Measurements from ENCODE around the gene MYL4. TPM values are rescaled to one million over a fixed set of nuclear protein-coding genes. Genes with fewer than 3 reads are reported as not detected.
A peak's percentile ranks its signal among the peaks of the same experiment; 100 is the strongest.

The MYL4 gene
- total and polyA plus RNA-seq, 10 of the 15 experiments (the other 5 are each of a cell fraction or from before 2014, with no cell fraction given) = 0.23 to 1.6 (median 0.58) TPM; not detected in 3

- no peaks in the 10 kb centered on the region for H3K27me3 ChIP-seq (replicated peaks in 1 of 2; ENCODE audit: control insufficient read depth in 2 of 2, insufficient read depth in 2 of 2, low read length in 1 of 2)
- H3K79me2 ChIP-seq (ENCODE audit: control insufficient read depth, insufficient read depth, low read length) = peaks cover 64% of the 10 kb centered on the region
- 50% methylated on average over 2 of the region's 2 CpGs for WGBS (ENCODE audit: insufficient coverage, insufficient replicate concordance, low lambda C conversion rate, missing lambda C conversion rate)
- POLR2A ChIA-PET = interaction anchor here (0.6 to 1.5 kb wide), 2 partner anchors 12 to 44 kb away, joined by 3 to 6 read pairs; no protein-coding TSS in a partner anchor
- SMC1A ChIA-PET (ENCODE audit: uncharacterized antibody, unreplicated experiment) = interaction anchor here (1.0 kb wide), 2 partner anchors 9 kb away, joined by 4 read pairs; no protein-coding TSS in a partner anchor
- FAIRE-seq (no peak), DNase-seq (ENCODE audit: low read depth, low spot score) (no peak), ATAC-seq (no peak; the same call in 2 of the 3 replicates)
- BruUV-seq (replicated peaks) = TSS peak; percentile 3
- no peaks in the 10 kb centered on the region for H3K4me1 ChIP-seq (ENCODE audit: control insufficient read depth, insufficient read depth, low read length)
- no peak overlapping the region for H3K9ac ChIP-seq (ENCODE audit: control insufficient read depth, insufficient read depth, low read length)
- no peak overlapping the region for H3K4me3 ChIP-seq
- in situ Hi-C loops (cut with MboI) (no loop called here), intact Hi-C loops (cut with micrococcal nuclease; ENCODE audit: unreplicated experiment) (no loop called here)
- no peak overlapping the region for H3K4me2 ChIP-seq (ENCODE audit: control insufficient read depth, insufficient read depth)
- no peak overlapping the region for H2AFZ ChIP-seq (ENCODE audit: control insufficient read depth, low read depth, low read length)
- no peaks in the 10 kb centered on the region for H4K20me1 ChIP-seq (ENCODE audit: control insufficient read depth, insufficient read depth)
- CTCF ChIA-PET = interaction anchor here (0.6 to 1.3 kb wide), 4 partner anchors 10 to 1712 kb away, joined by 3 to 5 read pairs (median 4); no protein-coding TSS in a partner anchor
- RAD21 ChIA-PET (ENCODE audit: unreplicated experiment) = interaction anchor here (2.0 kb wide), 1 partner anchor 10 kb away, joined by 5 read pairs; no protein-coding TSS in a partner anchor
- H3K9me3 ChIP-seq (replicated peaks; ENCODE audit: control insufficient read depth, insufficient read depth, low read length) = no peaks in the 10 kb centered on the region
- H3K36me3 ChIP-seq (ENCODE audit: control insufficient read depth in 2 of 2, insufficient read depth in 2 of 2, low read length in 1 of 2) = peaks cover 5 to 22% of the 10 kb centered on the region in 2 experiments; a peak in 3 of 4 replicates
- no peak overlapping the region for H3K27ac ChIP-seq (ENCODE audit: control insufficient read depth, insufficient read depth)
- TF ChIP-seq MTA2 (IDR thresholded peaks at IDR 0.05; ENCODE audit: low read depth) = no peak
- TF ChIP-seq TAF1 (IDR thresholded peaks at IDR 0.05; ENCODE audit: borderline replicate concordance, low read depth, low read length) = no peak
- no peak for TF ChIP-seq CHD1 (IDR thresholded peaks at IDR 0.05; ENCODE audit: low read depth, low read length)
- TF ChIP-seq, protein P1, sequence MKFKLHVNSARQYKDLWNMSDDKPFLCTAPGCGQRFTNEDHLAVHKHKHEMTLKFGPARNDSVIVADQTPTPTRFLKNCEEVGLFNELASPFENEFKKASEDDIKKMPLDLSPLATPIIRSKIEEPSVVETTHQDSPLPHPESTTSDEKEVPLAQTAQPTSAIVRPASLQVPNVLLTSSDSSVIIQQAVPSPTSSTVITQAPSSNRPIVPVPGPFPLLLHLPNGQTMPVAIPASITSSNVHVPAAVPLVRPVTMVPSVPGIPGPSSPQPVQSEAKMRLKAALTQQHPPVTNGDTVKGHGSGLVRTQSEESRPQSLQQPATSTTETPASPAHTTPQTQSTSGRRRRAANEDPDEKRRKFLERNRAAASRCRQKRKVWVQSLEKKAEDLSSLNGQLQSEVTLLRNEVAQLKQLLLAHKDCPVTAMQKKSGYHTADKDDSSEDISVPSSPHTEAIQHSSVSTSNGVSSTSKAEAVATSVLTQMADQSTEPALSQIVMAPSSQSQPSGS (IDR thresholded peaks at IDR 0.05; ENCODE audit: low read length) = no peak
- TF ChIP-seq, protein P2, sequence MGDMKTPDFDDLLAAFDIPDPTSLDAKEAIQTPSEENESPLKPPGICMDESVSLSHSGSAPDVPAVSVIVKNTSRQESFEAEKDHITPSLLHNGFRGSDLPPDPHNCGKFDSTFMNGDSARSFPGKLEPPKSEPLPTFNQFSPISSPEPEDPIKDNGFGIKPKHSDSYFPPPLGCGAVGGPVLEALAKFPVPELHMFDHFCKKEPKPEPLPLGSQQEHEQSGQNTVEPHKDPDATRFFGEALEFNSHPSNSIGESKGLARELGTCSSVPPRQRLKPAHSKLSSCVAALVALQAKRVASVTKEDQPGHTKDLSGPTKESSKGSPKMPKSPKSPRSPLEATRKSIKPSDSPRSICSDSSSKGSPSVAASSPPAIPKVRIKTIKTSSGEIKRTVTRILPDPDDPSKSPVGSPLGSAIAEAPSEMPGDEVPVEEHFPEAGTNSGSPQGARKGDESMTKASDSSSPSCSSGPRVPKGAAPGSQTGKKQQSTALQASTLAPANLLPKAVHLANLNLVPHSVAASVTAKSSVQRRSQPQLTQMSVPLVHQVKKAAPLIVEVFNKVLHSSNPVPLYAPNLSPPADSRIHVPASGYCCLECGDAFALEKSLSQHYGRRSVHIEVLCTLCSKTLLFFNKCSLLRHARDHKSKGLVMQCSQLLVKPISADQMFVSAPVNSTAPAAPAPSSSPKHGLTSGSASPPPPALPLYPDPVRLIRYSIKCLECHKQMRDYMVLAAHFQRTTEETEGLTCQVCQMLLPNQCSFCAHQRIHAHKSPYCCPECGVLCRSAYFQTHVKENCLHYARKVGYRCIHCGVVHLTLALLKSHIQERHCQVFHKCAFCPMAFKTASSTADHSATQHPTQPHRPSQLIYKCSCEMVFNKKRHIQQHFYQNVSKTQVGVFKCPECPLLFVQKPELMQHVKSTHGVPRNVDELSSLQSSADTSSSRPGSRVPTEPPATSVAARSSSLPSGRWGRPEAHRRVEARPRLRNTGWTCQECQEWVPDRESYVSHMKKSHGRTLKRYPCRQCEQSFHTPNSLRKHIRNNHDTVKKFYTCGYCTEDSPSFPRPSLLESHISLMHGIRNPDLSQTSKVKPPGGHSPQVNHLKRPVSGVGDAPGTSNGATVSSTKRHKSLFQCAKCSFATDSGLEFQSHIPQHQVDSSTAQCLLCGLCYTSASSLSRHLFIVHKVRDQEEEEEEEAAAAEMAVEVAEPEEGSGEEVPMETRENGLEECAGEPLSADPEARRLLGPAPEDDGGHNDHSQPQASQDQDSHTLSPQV (IDR thresholded peaks at IDR 0.05) = no peak
- TF ChIP-seq, protein P3, sequence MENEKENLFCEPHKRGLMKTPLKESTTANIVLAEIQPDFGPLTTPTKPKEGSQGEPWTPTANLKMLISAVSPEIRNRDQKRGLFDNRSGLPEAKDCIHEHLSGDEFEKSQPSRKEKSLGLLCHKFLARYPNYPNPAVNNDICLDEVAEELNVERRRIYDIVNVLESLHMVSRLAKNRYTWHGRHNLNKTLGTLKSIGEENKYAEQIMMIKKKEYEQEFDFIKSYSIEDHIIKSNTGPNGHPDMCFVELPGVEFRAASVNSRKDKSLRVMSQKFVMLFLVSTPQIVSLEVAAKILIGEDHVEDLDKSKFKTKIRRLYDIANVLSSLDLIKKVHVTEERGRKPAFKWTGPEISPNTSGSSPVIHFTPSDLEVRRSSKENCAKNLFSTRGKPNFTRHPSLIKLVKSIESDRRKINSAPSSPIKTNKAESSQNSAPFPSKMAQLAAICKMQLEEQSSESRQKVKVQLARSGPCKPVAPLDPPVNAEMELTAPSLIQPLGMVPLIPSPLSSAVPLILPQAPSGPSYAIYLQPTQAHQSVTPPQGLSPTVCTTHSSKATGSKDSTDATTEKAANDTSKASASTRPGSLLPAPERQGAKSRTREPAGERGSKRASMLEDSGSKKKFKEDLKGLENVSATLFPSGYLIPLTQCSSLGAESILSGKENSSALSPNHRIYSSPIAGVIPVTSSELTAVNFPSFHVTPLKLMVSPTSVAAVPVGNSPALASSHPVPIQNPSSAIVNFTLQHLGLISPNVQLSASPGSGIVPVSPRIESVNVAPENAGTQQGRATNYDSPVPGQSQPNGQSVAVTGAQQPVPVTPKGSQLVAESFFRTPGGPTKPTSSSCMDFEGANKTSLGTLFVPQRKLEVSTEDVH (IDR thresholded peaks at IDR 0.05; ENCODE audit: low read depth, partially characterized antibody) = no peak
- no peak for TF ChIP-seq CHD2 (IDR thresholded peaks at IDR 0.05; ENCODE audit: borderline replicate concordance, low read depth, low read length)
- TF ChIP-seq RBBP5 (conservative IDR thresholded peaks at IDR 0.05) = no peak
- no peak for TF ChIP-seq ZNF207 (IDR thresholded peaks at IDR 0.05; ENCODE audit: borderline replicate concordance)
- no peak for TF ChIP-seq YBX1 (IDR thresholded peaks at IDR 0.05)
- no peak for TF ChIP-seq STAT3 (IDR thresholded peaks at IDR 0.05; ENCODE audit: low read depth, low read length)
- TF ChIP-seq HSF1 (IDR thresholded peaks at IDR 0.05; ENCODE audit: low read depth, low read length) = no peak
- TF ChIP-seq CBFB (IDR thresholded peaks at IDR 0.05; ENCODE audit: low read depth) = no peak
Observed at GRCh38 chr17:47172696-47173565, 36.2 kb upstream of the MYL4 start.

Measured in GM12878 (cell line).